ENCODE results near the gene POLD4.
"Not testable (repeated sequence)": the region's sequence is repeated elsewhere in the genome, so short reads cannot be mapped to it uniquely, and the experiment has no call there.

POLD4 gene

DNA sequence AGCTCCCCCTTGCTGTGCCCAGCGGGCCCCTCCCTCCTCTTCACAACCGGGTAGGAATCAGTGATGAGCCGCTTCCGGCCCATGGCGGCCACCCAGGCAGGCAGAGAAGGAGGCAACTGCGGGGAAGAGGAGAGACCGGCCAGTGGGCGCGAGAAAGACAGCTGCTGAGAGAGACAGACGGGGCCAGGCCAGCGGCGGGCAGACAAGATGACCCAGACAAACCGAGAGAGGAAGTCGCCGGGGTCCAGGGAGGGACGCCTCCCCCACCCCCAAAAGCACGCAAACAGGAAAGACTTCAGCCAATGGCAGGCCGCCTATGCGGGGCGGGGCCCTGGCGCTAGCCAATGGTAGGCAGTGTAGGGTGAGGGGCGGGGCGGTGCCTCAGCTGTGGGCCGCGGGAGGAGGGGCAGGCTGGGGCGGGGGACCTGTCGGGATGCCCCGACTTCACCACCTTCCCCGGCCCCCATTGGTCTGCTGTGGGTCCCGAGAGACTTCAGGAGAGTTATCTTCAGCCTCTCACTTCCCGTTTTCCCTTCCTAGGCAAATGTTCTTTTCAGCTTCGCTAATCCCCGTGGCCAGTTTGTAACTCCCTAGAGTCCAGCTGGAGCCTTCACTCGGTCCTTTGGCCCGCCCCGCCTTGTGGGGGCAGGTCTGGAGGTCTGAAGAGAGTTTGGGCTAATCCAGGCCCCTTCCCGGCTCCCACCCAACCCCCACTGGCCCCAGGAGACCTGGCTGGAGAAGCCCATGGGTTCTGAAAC lies at the start of gene POLD4:
POLD4 (minus strand) TSS at position 230 of the 758 bp plus-strand sequence; CDS start at position 83, 147 bp downstream.
- H3K4me3 Mint-ChIP-seq = peak within 1 kb of the TSS; percentile 91
- no peaks in the 10 kb centered on the region for H3K9me3 Mint-ChIP-seq
- peaks cover 65% of the 10 kb centered on the region for H3K4me1 Mint-ChIP-seq
- H3K36me3 Mint-ChIP-seq = peaks cover 1% of the 10 kb centered on the region
- ATAC-seq (ENCODE audit: low read depth) (peak; percentile 81), DNase-seq (ENCODE audit: low spot score in 2 of 2) (peak; percentile 91 to 93)
- H3K27ac Mint-ChIP-seq = peak within 1 kb of the TSS; percentile 97
- no peaks in the 10 kb centered on the region for H3K27me3 Mint-ChIP-seq

DNA sequence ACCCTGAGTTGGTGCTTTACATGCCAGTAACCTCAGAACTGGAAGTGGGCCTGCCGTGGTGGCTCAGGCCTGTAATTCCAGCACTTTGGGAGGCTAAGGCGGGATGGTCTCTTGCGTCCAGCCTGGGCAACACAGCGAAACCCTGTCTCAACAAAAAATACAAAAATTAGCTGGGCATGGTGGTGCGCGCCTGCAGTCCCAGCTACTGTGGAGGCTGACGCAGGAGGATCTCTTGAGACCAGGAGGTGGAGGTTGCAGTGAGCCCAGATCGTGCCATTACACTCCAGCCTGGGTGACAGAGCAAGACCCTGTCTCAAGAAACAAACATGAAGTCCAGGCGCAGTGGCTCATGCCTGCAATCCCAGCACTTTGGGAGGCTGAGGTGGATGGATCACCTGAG lies 49.7 kb upstream of the POLD4 start:
- Mint-ChIP-seq H3K36me3 (peaks cover 21% of the 10 kb centered on the region), H3K27ac (peak overlapping the region; percentile 88), H3K4me3 (peak overlapping the region; percentile 93), H3K4me1 (peaks cover 30% of the 10 kb centered on the region)
- H3K27me3 Mint-ChIP-seq; DNase-seq (ENCODE audit: low spot score in 2 of 2); H3K9me3 Mint-ChIP-seq; ATAC-seq (ENCODE audit: low read depth): not testable (repeated sequence)

- H3K27ac Mint-ChIP-seq; ATAC-seq (ENCODE audit: low read depth); DNase-seq (ENCODE audit: low spot score in 2 of 2); H3K9me3 Mint-ChIP-seq; H3K27me3 Mint-ChIP-seq: not testable (repeated sequence)
- H3K4me3 Mint-ChIP-seq = peak overlapping the region; percentile 75
- peaks cover 25% of the 10 kb centered on the region for H3K36me3 Mint-ChIP-seq
- peaks cover 29% of the 10 kb centered on the region for H3K4me1 Mint-ChIP-seq
Observed at GRCh38 chr11:67402192-67402839, 49.0 kb upstream of the POLD4 start.

- H3K4me1 Mint-ChIP-seq = peaks cover 28% of the 10 kb centered on the region
- H3K4me3 Mint-ChIP-seq = peak within 1 kb of the TSS; percentile 86
- H3K36me3 Mint-ChIP-seq = peaks cover 21% of the 10 kb centered on the region
- DNase-seq (ENCODE audit: low spot score in 2 of 2) (peak; percentile 93 to 96), ATAC-seq (ENCODE audit: low read depth) (peak; percentile 74)
- H3K27ac Mint-ChIP-seq = peak within 1 kb of the TSS; percentile 69
- no peaks in the 10 kb centered on the region for H3K9me3 Mint-ChIP-seq
- no peaks in the 10 kb centered on the region for H3K27me3 Mint-ChIP-seq
Observed at GRCh38 chr11:67401495-67402191, 48.3 kb upstream of the POLD4 start, which contains the start of gene PPP1CA. Gene PPP1CA, minus strand, starts transcription at chr11:67401858. Its CDS starts 76 bp downstream, at chr11:67401782.

GRCh38 chr11:67400942-67401494 lies 47.7 kb upstream of the POLD4 start:
- ATAC-seq (ENCODE audit: low read depth) = peak; percentile 4
- peaks cover 26% of the 10 kb centered on the region for H3K4me1 Mint-ChIP-seq

DNA sequence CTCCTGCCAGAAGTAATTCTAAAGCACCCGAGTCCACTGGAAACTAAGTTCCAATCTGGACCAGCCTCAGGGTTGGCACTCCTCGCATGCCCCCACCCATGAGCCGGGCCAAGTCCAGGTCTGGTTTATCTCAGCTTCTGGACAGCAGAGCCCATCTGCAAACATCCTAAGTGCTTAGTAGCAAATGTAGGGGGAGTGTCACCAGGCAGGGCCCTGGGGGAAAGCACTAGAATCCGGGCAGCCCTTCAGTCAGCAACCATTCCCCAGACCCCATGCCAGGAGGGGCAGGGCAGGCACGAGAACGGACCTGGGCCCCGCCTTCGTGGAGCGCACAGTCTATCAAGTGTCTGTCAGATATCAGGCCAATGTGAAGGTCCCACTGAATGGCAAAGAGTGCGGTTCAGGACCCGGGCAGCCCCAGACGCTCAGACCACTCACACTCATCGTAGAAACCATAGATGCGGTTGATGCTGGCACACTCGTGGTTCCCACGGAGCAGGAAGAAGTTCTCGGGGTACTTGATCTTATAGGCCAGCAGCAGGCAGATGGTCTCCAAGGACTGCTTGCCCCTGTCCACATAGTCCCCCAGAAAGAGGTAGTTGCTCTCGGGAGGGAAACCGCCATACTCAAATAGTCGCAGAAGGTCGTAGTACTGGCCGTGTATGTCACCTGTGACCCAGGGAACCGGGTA lies 47.0 kb upstream of the POLD4 start:
- Mint-ChIP-seq H3K27me3 (no peaks in the 10 kb centered on the region), H3K9me3 (no peaks in the 10 kb centered on the region), H3K36me3 (peaks cover 17% of the 10 kb centered on the region), H3K27ac (peak overlapping the region; percentile 69), H3K4me3 (peak overlapping the region; percentile 86), H3K4me1 (peaks cover 25% of the 10 kb centered on the region)
- DNase-seq (ENCODE audit: low spot score in 2 of 2) (no peak), ATAC-seq (ENCODE audit: low read depth) (no peak)

More at GRCh38 chr11:67400942-67401494, 47.7 kb upstream of the POLD4 start:
- H3K27ac Mint-ChIP-seq = peak overlapping the region; percentile 69
- DNase-seq (ENCODE audit: low spot score in 2 of 2) = peak in 1 of 2 donors; percentile 43
- no peaks in the 10 kb centered on the region for H3K9me3 Mint-ChIP-seq
- H3K27me3 Mint-ChIP-seq = no peaks in the 10 kb centered on the region
- peak overlapping the region; percentile 86 for H3K4me3 Mint-ChIP-seq
- H3K36me3 Mint-ChIP-seq = peaks cover 17% of the 10 kb centered on the region

- Mint-ChIP-seq H3K9me3 (no peaks in the 10 kb centered on the region), H3K4me1 (peaks cover 22% of the 10 kb centered on the region), H3K27me3 (no peaks in the 10 kb centered on the region), H3K4me3 (peak overlapping the region; percentile 17), H3K27ac (no peak overlapping the region), H3K36me3 (peaks cover 13% of the 10 kb centered on the region)
- ATAC-seq (ENCODE audit: low read depth) (no peak), DNase-seq (ENCODE audit: low spot score in 2 of 2) (no peak)
Observed at GRCh38 chr11:67398661-67399563, 45.6 kb upstream of the POLD4 start.

GRCh38 chr11:67397986-67398660 lies 44.8 kb upstream of the POLD4 start:
- H3K27ac Mint-ChIP-seq = no peak overlapping the region
- H3K36me3 Mint-ChIP-seq = peaks cover 8% of the 10 kb centered on the region
- ATAC-seq (ENCODE audit: low read depth) = no peak
- no peak overlapping the region for H3K4me3 Mint-ChIP-seq
- no peak for DNase-seq (ENCODE audit: low spot score in 2 of 2)
- H3K4me1 Mint-ChIP-seq = peaks cover 24% of the 10 kb centered on the region
- no peaks in the 10 kb centered on the region for H3K9me3 Mint-ChIP-seq
- no peaks in the 10 kb centered on the region for H3K27me3 Mint-ChIP-seq

GRCh38 chr11:67397536-67397935 lies 44.2 kb upstream of the POLD4 start:
- peaks cover 27% of the 10 kb centered on the region for H3K4me1 Mint-ChIP-seq
- peaks cover 8% of the 10 kb centered on the region for H3K36me3 Mint-ChIP-seq
- no peak overlapping the region for H3K4me3 Mint-ChIP-seq
- no peaks in the 10 kb centered on the region for H3K9me3 Mint-ChIP-seq
- no peaks in the 10 kb centered on the region for H3K27me3 Mint-ChIP-seq
- no peak overlapping the region for H3K27ac Mint-ChIP-seq
- DNase-seq (ENCODE audit: low spot score in 2 of 2) = no peak
- ATAC-seq (ENCODE audit: low read depth) = no peak

- Mint-ChIP-seq H3K27ac (no peak overlapping the region), H3K4me3 (no peak overlapping the region), H3K36me3 (peaks cover 8% of the 10 kb centered on the region), H3K4me1 (peaks cover 31% of the 10 kb centered on the region), H3K27me3 (no peaks in the 10 kb centered on the region), H3K9me3 (no peaks in the 10 kb centered on the region)
- no peak for ATAC-seq (ENCODE audit: low read depth)
- no peak for DNase-seq (ENCODE audit: low spot score in 2 of 2)
Observed at GRCh38 chr11:67396587-67397389, 43.4 kb upstream of the POLD4 start.

DNA sequence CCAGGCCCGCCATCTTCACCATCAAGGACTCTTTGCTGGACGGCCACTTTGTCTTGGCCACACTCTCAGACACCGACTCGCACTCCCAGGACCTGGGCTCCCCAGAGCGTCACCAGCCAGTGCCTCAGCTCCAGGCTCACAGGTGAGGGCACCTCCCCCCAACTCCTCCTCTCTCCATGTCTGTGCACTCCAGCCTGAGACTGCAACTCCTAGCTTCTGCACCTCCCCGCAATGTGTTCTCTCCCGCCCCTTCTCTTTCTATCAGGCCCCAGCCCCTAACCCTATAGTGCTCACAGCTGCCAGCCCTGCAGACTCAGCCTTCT lies 42.9 kb upstream of the POLD4 start:
- DNase-seq (ENCODE audit: low spot score in 2 of 2) (no peak), ATAC-seq (ENCODE audit: low read depth) (no peak)
- Mint-ChIP-seq H3K36me3 (peaks cover 8% of the 10 kb centered on the region), H3K4me3 (no peak overlapping the region), H3K9me3 (no peaks in the 10 kb centered on the region), H3K4me1 (peaks cover 33% of the 10 kb centered on the region), H3K27ac (no peak overlapping the region), H3K27me3 (no peaks in the 10 kb centered on the region)
